ENCODE results near the gene TBC1D22A.
"Not testable (repeated sequence)": the region's sequence is repeated elsewhere in the genome, so short reads cannot be mapped to it uniquely, and the experiment has no call there.

The TBC1D22A gene

DNA sequence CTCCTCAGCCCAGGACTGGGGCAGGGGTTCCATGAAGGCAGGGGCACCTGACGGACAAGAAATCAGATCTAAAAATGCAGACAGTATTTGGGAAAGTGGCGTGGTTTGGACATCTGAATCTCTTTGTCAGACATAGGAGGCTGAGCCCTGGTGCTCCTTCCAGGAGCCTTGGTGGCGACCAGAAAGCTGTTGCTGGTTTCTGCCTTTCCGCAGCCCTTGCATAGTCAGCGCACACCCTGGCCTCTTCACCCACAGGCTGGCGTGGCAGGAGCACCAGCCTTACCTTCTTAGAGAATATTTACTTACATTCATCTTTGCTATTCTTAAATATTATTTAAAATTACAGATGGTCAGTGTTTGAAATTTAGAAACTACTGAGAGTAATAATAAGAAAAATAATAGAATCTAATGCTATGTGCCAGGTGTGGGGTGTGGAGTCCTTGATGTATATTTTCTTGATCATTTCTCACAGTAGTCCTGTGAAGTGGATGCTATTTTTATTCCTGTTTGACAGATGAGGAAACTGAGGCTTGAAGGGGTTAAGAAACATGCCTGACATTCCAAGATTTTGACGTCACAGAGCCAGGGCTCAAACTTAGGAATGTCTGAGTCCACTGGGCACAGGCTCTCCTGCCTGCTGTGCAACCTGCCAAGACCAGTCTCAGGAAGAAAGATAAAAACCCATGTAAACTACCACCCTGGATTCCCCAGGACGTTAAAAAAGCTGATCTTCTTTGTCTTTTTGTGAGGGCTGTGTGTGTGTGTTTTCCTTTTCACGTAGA is 51.6 kb downstream of the TBC1D22A start:
- DNase-seq (ENCODE audit: low spot score), result no peak

- no peak for DNase-seq (ENCODE audit: low spot score)
Measured at GRCh38 chr22:46815132-46815531, 52.7 kb downstream of the TBC1D22A start.

GRCh38 chr22:46815559-46815895 is 53.1 kb downstream of the TBC1D22A start:
- DNase-seq (ENCODE audit: low spot score), result no peak

DNA sequence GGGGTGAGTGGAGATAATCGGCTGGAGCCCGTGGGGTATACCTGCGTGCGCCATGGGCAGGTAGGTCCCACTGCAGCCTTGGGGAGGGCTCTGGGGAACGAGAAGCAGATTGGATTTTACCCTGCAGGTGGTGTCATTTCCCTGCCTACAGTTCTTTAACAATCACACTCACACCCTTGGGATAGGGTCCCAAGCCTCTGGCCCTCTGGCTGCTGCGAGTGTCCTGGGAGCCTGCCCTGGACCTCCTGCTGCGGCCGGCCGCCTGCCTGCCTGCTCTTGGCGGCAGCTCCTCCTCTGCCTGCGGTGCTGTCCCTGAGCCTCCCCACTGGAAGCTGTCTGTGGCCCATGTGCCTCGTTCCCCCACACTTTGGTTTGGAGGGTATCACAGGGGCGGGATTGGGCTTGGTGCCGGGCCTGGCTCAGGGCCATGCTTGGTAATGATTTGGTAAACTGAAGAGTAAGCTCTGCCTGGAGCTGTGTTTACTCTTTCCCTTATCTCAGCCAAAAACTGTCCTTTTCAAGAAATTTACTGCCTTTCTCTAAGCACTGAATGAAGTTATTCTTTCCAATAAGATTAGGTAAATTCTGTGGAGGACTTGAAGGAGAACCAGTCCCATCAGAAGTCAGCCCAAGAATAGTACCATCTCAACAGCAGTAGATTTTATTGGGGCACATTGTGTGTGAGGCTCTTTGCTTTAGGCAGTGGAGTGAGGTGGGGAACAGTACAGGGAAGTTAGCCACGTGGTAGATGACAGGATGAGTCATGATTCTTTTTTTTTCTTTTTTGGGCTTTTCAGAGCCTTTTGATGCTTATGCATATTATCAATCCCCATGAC is 53.7 kb downstream of the TBC1D22A start:
- DNase-seq (ENCODE audit: low spot score), result no peak

DNA sequence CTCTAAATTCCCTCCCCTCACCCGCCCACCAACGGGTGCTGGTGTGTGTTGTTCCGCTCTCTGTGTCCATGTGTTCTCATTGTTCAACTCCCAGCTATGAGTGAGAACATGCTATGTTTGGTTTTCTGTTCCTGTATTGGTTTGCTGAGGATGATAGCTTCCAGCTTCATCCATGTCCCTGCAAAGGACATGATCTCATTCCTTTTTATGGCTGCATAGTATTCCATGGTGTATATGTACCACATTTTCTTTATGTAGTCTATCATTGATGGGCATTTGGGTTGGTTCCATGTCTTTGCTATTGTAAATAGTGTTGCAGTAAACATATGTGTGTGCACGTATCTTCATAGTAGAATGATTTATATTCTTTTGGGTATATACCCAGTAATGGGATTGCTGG is 54.9 kb downstream of the TBC1D22A start:
- DNase-seq (ENCODE audit: low spot score), result not testable (repeated sequence)

- no peak for DNase-seq (ENCODE audit: low spot score)
Measured at GRCh38 chr22:46823248-46823647, 60.8 kb downstream of the TBC1D22A start.

GRCh38 chr22:46823654-46824053 is 61.2 kb downstream of the TBC1D22A start:
- DNase-seq (ENCODE audit: low spot score), result no peak

- no peak for DNase-seq (ENCODE audit: low spot score)
Measured at GRCh38 chr22:46824344-46824909, 62.0 kb downstream of the TBC1D22A start.

DNA sequence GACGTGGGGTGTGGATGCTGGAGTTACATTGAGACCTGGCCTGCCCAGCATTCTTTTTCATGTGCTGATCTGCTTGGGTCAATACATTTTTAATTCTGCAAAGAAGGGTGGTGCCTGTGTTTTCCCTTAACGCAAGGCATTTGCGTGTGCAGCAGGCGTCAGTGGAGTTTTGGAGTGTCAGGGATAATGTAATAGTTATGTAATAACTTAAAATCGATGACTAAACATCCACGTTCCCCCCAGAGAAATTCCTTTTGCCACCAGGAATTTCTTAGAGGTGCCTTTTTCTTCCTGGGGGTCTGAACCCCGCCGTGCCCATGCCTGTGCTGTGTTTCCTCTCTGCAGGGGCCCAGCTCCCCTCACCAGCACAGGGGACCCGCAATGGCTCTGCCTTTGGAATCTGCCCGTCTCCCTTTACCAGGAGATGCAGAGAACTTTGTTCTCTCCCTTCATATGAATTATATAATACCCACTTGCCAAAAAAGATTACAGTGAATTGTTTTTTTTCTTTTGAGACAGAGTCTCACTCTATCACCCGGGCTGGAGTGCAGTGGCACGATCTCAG is 62.6 kb downstream of the TBC1D22A start:
- DNase-seq (ENCODE audit: low spot score), result no peak

GRCh38 chr22:46826438-46827135 is 64.1 kb downstream of the TBC1D22A start:
- DNase-seq (ENCODE audit: low spot score), result no peak

DNA sequence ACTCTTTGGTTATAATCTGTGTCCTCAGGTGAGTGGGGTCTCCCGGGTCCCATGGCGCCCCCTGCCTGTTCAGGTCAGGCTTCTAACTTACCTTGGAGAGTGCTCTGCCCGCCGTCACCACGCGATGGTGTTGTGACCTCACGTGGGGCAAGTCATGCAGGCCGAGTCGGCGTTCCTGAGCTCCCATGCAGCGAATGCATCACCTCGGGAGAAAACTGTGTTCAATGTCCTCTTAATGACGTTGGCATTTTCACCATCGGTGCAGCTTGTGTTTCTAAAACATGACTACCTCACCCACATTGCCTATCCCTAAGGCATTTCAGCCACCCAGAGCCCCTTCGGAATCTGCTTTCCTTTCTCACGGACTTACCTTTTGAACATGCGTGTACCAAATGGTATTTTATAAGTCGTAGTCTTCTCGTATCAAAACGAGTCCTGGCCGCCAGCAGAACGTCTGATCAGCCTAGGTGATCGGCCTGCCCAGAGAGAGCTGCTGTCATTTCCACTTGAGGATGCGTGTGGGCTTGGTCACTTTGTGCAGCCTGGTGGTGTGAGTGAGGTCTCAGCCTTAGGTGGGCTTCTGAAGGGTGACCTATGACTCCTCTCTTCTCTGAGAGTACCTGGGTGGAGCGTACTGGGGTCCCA is 64.8 kb downstream of the TBC1D22A start:
- no peak for DNase-seq (ENCODE audit: low spot score)

GRCh38 chr22:46827781-46828180 is 65.3 kb downstream of the TBC1D22A start:
- no peak for DNase-seq (ENCODE audit: low spot score)

DNA sequence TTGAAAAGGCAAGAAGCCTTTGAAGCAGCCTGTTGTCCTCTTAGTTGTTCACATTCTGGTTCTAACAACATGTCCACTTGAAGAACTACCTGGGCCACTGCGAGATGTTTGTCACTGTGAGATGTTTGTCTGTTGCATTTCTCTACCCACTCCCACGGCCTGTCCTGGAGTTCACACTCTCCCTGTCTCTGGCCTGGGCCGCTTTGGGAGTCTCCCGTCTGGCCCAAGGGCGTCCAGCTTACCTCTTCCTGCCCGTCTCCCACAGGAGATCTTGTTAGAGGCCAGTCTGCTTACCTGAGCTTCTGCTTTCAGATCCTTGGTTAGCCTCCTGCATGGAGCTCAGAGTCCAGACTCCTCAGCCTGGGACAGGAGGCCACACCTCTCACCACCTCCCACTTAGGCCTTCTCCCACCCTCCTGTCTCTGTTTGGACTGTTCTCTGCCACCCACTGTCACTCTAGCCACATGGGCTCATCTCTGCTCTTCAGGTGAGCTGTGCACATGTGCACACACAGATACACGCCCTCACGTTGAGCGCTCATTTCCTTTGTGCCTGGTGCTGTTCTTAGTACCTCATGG is 66.0 kb downstream of the TBC1D22A start:
- DNase-seq (ENCODE audit: low spot score), result no peak

GRCh38 chr22:46829117-46829891 is 66.9 kb downstream of the TBC1D22A start:
- DNase-seq (ENCODE audit: low spot score), result no peak

- no peak for DNase-seq (ENCODE audit: low spot score)
Measured at GRCh38 chr22:46829941-46830715, 67.7 kb downstream of the TBC1D22A start.

- no peak for DNase-seq (ENCODE audit: low spot score)
Measured at GRCh38 chr22:46830841-46831240, 68.4 kb downstream of the TBC1D22A start.

GRCh38 chr22:46833228-46833627 is 70.8 kb downstream of the TBC1D22A start:
- DNase-seq (ENCODE audit: low spot score), result no peak

DNA sequence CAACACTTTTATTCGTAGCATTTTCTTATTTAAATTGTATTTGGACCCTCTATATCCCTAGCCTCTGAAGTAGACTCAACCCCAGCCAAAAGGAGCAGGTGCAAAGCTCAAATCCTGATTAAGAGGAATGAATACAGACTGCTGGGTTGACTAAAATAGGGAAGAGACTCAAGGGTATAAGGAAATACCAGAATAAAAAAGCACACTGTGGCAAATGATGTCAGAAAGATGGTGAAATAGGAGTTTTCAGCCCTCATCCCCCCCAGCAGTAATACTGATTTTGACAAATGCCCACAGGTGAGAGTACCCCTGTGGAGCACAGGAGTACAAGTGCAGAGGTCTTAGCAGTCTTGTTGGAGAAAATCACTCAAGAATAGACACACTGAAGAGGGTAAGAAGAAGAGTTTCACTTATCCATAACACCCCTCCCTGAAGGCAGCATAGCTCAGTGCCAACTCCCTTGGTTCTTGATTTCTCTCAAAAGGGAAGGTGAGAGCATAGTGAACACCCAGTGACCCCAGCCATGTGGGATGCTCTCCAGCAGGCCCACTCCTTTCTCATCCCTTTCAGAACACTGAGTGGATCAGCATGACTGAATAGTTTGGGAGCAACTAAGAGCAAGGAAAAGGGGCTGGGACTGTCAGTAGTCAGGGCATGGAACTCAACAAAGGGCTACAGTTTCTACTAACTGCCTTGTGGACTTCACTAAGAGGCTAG is 71.7 kb downstream of the TBC1D22A start:
- no peak for DNase-seq (ENCODE audit: low spot score)

GRCh38 chr22:46835288-46835687 is 72.8 kb downstream of the TBC1D22A start:
- no peak for DNase-seq (ENCODE audit: low spot score)

Data from CD4-positive, alpha-beta T cell treated with Interleukin-2 at 100 ng/mL for 4 hours (primary cell).